GM19455 (cell line): ENCODE measurements around the gene TTF1.

Source experiments
- ATAC-seq: cut with Tn5 transposase; IDR thresholded peaks from one replicate; pipeline ENCODE4 v1.9.1; 2021; ENCODE audit not compliant: unreplicated experiment

TTF1 gene

GRCh38 chr9:132367613-132368313, 38.9 kb downstream of the TTF1 start:
- ATAC-seq = no peak

DNA sequence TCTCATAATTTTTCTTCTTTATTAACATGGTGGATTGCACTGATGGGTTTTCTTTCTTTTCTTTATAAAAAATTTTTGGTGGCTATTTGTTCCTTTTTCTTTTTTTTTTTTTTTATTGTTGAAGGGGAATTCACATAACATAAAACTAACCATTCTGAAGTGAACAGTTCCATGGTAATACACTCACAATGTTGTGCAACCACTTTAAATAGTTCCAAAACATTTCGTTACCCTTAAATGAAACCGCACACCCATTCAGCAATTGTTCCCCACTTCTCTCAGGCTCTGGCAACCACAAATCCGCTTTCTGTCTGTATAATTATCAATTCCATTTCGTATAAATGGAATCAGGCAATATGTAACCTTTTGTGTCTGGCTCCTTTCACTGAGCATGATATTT, 40.2 kb downstream of the TTF1 start:
- no peak for ATAC-seq

GRCh38 chr9:132365986-132366385, 40.7 kb downstream of the TTF1 start:
- no peak for ATAC-seq

DNA sequence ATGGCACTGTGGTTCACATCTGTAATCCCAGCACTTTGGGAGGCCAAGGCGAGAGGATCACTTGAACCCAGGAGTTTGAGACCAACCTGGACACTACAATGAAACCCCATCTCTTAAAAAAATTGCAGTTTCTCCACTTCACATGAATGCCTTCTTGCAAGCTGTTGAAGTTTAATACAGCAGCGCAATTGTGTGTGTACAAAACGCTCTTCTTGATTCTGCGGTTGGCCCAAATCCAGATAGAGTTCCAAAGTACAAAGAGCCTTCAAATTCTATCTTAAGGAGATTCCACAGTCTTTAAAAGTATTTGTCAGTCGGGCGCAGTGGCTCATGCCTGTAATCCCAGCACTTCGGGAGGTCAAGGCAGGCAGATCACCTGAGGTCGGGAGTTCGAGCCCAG, 42.6 kb downstream of the TTF1 start:
- ATAC-seq = no peak

- ATAC-seq = no peak
Observed at GRCh38 chr9:132357764-132358163, 48.9 kb downstream of the TTF1 start.

- ATAC-seq = no peak
Observed at GRCh38 chr9:132356324-132356924, 50.2 kb downstream of the TTF1 start.

DNA sequence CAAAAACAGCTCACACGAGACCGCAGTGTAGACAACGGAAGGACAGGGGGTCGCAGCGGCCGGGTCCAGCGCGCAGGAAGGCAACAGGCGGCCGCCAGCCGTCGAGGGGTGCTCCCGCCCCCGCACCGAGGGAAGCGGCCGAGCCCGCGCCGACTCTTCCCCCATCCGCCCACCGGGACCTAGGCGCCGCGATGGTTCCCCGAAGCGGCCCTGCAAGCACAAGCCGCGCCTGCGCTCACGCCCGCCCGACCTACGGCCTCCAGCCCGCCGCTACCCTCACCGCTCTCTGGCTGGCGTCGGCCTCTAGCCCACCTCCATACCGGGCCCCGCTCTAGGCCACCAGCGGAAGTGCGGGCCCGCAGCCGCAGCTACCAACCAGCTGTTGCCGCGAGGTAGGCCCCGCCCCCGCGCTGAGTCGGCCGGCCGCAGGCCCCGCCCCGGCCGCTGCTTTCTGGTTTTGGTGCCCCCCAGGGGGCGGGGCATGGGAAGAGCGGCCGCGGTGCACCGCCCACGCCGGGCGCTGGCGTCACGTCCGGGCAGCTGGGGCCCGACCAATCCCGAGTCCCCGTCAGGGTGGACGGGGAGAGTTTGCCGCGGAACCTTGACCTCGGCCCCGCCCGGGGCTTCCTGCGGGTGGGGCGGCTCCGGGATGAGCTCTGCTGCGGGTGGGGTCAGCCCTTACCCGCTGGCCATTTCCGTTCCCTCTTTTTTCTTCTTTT, 51.8 kb downstream of the TTF1 start, which contains the start of gene SETX:
Gene SETX (minus strand): TSS at position 350 of the 719 bp plus-strand sequence. CDS start 5,558 bp downstream, outside the sequence.
- peak; percentile 84 for ATAC-seq

GRCh38 chr9:132351404-132352045, 55.1 kb downstream of the TTF1 start:
- no peak for ATAC-seq

DNA sequence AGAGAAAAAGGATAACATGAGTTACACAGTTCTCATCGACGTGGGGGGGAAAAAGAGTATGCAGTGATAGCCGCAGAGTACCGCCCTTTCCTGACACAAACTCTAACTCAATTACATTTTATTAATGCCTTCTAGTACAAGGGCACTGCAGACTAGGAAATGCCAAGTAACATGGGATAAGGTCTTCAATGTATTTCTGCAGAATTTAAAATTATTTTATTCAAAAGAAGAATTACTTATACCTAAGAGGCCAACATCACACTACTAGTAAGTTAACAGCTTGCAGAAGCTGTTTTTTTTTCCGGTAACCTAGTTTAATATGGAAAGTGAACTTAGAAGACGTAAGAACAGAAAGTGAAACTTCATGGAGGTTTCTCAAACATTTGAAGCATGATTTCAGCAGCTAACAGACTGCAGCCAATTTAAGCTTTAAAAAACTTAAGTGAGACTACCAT, 55.8 kb downstream of the TTF1 start:
- no peak for ATAC-seq

DNA sequence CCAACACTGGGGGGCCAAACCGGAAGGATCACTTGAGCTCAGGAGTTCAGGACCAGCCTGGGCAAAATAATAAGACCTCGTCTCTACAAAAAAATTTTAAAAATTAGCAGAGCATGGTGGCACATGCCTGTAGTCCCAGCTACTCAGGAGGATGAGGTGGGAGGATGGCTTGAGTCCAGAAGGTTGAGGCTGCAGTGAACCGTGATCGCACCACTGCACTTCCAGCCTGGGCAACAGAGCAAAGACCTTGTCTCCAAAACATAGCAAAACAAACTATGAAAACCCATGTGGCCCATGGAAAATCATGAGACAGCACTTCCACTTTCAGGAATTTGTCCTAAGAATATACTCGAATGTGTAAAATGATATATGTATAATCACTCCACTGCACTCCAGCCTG, 58.0 kb downstream of the TTF1 start:
- no peak for ATAC-seq

- ATAC-seq = no peak
Observed at GRCh38 chr9:132346177-132346576, 60.5 kb downstream of the TTF1 start.

- no peak for ATAC-seq
Observed at GRCh38 chr9:132341177-132341840, 65.3 kb downstream of the TTF1 start.

GRCh38 chr9:132334364-132334763, 72.3 kb downstream of the TTF1 start:
- ATAC-seq = no peak

DNA sequence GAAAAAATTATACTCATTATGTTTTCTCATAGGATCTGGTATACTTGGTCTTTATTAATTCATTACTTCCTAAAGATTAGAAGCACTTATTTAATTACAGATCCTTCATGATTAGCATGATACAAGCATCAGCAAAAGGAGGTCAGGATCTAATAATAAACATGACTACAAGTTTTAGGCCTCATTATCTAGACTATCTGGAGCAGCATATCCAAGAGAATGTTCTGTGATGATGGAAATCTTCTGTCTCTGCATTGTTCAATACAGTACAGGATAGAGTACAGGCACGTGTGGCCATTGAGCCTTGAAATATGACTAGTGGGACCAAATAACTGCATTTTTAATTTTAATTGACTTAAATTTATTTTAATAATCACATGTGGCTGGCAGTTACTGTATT, 73.1 kb downstream of the TTF1 start:
- ATAC-seq = no peak

DNA sequence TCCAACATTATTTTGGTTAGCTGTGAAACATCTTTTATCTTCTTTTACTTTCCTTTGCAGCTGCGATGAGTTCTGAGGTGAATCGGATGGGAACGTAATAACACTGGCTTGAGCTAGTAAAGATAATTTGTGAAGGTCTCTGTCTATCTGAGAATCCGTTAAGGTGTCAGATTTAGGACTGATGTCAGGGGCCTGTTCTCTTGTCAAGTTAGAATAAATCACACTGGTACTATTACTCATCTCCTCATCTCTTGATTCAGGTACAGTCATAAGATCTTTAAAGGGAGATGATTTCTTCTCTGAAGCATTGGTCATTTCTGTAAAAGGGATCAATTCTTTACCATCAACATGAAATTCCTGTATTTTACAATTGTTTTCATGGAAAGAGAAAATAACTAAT, 78.1 kb downstream of the TTF1 start:
- no peak for ATAC-seq

GRCh38 chr9:132327537-132327936, 79.1 kb downstream of the TTF1 start:
- ATAC-seq = no peak
